DLD1 (cell line): ENCODE data around the gene SKI.
"Not testable (repeated sequence)": the region's sequence is repeated elsewhere in the genome, so short reads cannot be mapped to it uniquely, and the experiment has no call there.

ENCODE experiments used
- in situ Hi-C: cut with HindIII; loops from 2 replicates; pipeline ENCODE4 v1.10.0; 2017; ENCODE audit warnings: low sequenced_read_pairs

SKI gene

DNA sequence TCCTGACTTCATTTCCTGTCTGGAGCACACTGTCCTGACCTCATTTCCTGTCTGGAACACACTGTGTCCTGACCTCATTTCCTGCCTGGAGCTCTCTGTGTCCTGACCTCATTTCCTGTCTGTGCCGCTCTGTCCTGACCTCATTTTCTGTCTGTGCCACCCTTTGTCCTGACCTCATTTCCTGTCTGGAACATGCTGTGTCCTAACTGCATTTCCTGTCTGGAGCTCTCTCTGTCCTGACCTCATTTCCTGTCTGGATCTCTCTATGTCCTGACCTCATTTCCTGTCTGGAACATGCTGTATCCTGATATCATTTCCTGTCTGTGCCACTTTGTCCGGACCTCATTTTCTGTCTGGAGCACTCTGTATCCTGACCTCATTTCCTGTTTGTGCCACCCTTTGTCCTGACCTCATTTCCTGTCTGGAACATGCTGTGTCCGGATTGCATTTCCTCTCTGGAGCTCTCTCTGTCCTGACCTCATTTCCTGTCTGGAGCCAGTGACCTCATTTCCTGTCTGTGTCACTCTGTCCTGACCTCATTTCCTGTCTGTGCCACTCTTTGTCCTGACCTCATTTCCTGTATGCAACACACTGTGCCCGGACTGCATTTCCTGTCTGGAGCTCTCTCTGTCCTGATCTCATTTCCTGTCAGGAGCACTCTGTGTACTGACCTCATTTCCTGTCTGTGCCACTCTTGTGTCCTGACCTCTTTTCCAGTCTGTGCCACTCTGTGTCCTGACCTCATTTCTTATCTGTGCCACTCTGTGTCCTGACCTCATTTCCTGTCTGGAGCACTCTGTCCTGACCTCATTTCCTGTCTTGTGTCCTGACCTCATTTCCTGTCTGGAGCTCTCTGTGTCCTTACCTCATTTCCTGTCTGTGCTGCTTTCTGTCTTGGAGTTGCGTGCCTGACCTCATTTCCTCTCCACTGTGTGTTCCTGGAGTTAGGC, 27.6 kb downstream of the SKI start:
- in situ Hi-C loops = no loop called here

DNA sequence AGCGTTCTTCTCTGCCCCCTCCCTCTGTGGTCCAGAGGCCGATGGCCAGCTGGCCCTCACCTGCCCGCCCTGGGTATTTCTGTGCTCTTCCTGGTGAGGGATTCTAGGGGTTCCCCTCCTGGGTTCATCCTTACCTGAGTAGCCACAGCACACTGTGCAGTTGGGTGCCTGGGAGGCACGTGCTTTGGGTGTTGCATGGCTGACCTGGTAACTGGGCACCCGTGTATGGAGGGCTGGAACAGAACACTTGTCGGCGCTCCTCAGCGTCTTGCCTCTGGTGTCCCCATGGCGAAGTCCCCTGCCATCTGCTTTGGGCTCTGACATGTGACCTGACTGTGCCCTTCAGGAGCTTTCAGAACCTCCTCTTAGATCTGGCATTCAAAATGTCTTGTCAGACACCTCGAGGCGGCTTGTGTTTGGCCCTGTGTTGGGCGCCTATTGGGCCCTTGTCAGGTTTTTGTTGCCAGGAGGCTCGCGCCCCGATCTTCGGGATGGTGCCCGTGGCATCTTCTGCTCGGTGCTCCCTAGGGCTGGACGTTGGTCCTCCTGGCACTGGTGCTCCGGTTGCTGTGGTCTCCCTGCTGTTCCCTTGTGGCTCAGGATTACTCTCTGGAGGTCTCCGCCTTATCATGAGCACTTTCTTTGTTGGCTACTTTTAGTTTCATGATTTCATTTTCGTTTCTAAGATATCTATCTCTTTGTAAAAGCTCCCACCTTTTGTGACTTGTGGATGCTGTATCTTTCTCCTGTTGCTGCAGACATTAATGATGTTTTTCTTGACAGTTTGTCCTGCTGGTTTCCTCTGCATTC, 28.5 kb downstream of the SKI start:
- in situ Hi-C loops = no loop called here

DNA sequence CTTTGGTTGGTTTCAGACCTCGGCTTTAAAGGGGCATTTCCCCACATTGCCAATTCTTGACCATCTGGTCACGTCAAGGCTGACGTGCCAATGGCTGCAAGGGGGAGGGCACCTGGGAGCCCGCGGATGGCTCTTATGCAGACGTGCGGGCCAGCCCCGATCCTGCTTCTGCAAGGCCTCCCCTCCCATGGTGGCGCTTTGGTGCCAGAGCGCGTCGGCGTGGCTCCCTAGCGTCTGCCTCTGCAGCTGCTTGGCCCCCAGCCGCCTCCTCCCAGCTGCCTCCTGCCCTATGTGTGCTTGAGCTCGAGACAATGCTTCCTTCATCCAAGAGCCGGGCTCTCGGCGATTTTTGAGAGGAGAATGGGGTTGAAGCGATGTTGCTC, 29.1 kb downstream of the SKI start:
- in situ Hi-C loops = no loop called here

DNA sequence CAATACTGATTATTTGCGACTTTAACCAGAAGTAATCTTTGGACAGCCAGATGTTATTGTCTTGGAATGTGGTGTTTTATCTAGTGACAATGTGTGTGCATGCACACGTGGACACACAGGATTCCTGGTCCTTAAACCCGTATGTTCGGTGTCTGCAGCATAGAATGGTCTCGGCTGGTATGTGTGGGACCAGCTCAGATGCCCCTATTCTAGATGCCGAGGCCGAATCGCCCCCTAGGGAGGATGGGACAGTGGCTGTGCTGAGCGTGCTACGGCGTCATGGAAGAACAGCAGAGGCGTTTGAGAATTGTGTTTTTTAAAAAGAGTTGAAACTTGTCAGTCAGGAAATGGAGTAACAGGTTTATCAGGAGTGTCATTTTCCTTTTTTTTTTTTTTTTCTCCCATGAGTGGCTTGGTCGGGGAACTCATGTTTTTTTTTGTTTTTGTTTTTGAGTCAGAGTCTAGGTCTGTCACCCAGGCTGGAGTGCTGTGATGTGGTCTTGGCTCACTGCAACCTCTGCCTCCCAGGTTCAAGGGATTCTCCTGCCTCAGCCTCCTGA, 30.1 kb downstream of the SKI start:
- in situ Hi-C loops = no loop called here

DNA sequence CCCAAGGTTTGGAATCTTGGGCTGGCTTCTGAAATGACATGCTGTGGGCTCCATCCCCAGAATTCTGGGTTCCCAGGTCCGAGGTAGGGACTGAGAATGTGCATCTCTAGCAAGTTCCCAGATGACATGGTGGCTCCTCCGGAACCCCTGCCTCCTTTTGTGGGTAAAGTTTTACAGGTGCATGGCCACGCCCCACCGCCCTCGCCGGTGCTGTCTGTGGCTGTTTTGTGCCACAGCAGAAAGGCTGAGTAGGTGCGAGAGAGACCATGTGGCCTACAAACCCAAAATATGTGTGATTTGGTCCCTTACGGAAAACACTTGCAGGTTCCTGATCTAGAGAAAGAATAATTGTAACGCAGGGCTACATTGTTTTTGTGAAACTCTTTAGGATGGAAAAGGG, 30.9 kb downstream of the SKI start:
- in situ Hi-C loops = no loop called here

DNA sequence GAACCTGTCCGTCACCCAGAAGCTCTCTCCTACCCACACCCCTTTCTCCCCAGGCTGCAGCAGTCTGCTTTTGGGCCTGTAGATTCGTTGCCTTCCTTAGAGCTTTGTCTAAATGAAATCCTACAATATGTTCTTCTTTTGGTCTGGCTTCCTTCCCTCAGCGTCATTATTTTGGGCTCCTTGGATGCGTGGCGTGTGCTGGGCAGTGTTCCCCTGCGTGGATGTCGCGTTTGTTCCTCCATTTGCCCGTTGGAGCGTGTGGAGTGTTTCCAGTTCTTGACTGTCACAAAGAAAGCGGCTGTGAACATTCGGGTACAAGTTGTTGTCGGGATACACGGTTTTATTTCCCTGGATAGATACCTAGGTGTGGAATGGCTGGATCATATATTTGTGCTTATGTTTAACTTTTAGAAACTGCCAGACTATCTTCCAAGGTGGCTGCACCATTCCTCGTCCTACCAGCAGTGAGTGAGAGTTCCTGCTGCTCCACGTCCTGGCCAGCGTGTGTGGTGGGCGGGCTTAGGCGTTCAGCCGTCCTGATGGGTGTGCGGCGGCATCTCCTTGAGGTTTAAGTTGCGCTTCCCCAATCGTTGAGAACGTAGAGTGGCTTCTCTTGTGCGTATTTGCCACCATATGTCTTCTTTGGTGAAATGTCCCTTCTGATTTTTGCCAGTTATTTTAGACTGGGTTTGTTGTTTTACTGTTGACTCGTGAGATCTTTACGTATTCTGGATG, 31.7 kb downstream of the SKI start:
- in situ Hi-C loops = no loop called here

DNA sequence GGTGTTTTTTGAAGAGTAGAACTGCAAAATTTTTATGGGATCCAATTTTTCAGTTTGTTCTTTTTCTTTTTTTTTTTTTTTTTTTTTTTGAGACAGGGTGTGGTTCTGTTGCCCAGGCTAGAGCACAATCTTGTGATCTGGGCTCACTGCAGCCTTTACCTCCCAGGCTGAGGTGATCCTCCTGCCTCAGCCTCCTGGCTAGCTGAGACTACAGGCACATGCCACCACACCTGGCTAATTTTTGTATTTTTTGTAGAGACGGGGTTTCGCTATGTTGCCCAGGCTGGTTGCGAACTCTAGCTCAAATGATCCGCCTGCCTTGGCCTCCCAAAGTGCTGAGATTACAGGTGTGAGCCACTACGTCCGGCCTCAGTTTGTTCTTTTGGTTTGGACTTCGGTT, 32.4 kb downstream of the SKI start:
- in situ Hi-C loops = not testable (repeated sequence)

DNA sequence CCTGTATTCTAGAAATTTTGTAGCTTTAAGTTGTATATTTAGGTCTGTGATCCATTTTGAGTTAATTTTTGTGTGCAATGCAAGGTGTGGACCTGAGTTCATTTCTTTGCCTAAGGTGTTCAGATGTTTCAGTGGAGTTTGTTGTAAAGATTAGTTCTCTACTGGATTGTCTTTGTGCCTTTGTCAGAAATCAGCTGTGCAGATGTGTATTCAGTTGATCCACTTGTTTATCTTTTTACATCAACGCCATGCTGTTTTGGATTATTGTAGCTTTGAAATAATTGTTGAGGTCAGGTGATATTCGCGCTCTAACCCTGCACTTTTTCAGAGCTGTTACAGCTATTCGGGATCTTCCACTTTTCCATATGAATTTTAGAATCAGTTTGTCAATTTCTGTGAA, 32.8 kb downstream of the SKI start:
- in situ Hi-C loops = no loop called here

DNA sequence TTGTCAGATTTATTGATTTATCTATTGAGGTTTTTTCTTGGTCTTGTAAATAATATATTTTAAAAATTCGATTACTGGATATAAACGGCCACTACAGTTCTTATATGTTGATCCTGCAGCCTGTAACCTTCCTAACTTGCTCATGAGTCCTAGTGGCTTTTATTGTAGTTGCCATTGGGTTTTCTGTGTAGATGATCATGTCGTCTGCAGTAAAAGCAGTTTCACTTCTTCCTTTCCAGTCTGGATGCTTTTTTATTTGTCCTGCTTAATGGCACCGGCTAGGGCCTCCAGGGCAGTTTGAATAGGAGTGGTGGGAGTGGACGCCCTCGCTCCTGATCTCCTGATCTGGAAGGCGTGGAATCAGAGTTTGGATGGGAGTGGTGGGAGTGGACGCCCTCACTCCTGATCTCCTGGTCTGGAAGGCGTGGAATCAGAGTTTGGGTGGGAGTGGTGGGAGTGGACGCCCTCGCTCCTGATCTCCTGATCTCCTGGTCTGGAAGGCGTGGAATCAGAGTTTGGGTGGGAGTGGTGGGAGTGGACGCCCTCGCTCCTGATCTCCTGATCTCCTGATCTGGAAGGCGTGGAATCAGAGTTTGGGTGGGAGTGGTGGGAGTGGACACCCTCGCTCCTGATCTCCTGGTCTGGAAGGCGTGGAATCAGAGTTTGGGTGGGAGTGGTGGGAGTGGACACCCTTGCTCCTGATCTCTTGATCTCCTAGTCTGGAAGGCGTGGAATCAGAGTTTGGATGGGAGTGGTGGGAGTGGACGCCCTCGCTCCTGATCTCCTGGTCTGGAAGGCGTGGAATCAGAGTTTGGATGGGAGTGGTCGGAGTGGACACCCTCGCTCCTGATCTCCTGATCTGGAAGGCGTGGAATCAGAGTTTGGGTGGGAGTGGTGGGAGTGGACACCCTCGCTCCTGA, 33.6 kb downstream of the SKI start:
- in situ Hi-C loops = not testable (repeated sequence)

DNA sequence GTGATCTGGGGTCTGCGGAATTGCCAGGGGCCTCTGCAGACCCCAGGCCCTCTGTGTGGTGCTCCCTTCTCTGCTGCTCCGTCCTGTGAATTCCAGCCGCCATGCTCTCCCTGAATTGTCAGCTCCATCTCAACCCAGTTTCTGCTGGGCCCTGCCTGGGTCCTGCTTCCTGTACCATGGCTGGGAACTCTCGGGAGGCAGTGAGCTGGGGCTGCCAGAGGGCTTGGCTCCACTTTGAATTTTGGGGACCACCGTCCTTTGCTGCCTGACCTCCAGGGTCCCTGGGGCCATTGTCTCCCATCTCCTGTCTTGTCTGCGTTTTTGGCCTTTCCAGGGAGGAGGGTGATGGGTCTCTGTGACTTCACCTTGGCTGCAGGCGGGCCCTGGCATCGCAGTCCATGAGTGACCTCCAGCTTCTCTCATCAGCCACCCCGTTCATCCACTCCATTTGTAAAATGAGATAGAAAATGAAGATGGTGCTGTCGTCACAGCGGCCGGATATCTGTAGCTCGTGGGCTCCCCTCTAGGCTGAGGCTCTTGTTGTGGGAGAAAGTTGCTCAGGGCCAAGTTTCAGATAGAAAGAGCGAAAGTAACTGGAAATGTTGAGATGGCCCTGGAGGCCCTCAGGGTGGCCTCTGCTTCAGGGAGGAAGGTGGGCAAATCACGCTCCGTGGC, 38.3 kb downstream of the SKI start:
- in situ Hi-C loops = no loop called here

DNA sequence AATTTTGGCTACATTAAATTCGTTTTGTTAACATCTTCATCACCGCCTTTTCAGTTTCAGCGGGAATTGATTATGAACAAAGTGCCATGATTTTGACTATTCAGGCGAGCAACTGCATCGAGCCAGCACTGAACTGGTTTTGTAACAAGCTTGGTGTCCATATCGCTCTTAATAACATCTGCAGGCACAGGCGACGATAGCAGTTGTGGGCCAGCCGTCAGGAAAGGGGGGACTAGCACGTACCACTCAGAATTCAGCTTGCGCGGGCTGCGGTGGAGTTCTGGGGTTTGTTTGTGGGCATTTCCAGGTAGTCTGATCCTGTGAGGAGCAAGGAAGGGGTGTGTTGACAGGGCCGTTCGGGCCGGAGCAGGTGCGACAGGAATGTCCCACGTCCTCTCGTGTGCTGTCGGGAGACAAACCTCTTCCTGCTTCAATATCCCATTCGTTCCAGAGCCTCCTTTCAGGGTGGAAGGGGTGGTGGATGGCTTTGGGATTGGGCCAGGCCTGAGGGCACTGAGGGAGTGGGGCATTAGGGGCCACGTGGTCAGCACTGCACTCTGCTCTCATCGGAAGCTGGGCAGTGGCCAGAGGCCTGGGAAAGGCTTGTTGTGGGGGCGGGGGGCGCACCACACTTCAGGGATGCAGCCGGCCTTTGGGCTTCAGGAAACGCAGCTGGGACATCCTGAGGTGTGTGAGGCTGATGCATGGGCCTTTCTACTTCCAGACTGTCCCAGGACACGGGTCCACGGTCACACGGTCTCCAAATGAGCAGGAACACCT, 39.1 kb downstream of the SKI start:
- in situ Hi-C loops = no loop called here

DNA sequence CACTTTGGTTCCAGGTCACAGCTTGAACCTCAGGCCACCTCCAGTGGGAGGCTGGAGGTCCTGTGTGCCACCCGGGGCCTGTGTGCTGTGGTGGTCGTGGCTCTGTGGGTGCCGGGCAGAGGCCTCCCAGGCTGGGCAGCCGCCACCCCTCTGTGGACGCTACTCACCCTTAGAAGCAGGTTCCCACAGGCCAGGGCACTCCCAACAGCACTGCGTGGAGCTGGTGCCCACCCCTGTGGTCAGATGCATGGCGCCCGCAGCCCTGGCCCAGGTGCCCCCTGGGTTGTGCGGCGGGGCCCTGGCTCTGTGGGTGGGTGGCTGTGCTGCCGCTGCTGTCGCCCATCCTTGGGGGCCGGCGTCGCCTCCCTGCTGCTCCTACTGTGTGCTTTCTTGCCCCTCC, 39.7 kb downstream of the SKI start:
- in situ Hi-C loops = no loop called here

DNA sequence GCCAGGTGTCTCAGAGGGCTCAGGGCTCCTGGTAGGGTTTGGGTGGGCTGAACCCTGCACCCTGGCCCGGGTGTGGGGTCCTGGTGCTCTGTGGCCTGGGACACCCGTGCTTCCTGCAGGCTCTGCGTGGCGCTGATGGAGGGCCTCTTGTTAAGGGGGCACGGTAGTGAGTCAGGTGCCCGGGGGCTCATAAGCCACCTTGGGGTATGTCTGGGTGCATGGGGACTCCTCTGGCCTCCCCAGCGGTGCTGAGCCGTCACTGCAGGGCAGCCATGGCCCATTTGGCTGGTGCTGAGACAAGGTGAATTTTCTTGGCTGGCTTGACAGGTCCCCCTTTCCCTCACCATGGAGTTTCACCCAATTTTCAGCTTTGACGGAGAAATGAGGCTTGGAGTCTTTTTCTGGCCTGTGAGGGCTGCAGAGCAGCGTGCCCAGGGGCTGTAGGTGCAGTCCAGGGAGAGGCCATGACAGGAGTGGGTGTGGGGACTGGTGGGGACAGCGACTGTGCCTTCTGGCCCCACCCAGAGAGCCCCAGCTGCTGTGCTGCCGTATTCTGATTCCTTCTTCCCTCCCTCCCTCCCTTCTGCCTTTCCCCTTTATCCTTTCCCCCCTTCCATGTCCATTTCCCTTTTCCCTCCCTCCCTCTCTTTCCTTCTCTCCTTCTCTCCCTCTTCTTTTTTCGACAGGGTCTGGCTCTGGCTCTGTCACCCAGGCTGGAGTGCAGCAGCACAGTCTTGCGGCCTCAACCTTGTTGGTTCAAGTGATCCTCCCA, 40.4 kb downstream of the SKI start:
- in situ Hi-C loops = no loop called here

DNA sequence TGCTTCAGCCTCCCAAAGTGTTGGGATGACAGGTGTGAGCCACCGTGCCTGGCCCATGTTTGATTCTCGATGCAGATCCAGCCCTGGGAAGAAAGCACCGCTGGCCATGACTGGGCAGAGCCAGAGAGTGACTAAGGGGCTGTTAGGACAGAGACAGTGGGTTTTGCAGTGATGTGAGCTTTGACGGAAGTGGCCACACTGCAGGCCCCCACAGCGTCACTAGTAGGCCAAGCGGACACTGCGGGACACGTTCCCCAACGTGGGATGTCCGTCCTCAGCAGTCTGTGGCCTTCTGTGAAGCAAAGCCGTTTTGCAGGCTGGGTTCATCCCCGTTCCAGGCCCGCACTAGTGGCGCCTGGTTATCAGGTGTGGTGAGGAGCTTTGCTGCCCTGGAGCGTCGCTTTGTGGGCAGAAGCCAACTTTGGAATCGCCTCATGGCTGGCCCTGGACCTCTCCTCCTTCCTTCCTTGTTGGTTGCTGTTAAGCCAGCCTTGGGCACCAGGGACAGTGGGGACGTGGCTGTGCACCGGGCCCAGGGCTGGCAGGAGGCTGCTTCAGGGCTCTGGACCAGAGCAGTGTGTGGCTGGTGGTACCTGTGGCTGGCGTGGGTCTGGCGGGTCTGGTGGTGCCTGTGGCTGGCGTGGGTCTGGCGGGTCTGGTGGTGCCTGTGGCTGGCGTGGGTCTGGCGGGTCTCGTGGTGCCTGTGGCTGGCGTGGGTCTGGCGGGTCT, 41.2 kb downstream of the SKI start:
- in situ Hi-C loops = no loop called here

DNA sequence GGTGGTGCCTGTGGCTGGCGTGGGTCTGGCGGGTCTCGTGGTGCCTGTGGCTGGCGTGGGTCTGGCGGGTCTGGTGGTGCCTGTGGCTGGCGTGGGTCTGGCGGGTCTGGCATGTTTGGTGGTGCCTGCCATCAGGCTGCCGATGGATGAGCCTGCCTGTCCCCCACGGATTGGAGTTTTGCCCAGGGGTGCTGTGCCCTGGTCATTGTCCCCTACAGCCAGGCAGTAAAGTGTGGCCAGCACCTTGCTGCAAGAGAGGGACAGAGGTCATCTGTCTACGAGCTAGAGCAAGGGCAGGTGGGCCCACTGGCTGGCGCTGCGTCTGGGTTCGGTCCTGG, 41.8 kb downstream of the SKI start:
- in situ Hi-C loops = loop anchor here (10.0 kb wide), 1 partner anchor 75 kb away; the partner anchor contains the start of gene FAAP20

DNA sequence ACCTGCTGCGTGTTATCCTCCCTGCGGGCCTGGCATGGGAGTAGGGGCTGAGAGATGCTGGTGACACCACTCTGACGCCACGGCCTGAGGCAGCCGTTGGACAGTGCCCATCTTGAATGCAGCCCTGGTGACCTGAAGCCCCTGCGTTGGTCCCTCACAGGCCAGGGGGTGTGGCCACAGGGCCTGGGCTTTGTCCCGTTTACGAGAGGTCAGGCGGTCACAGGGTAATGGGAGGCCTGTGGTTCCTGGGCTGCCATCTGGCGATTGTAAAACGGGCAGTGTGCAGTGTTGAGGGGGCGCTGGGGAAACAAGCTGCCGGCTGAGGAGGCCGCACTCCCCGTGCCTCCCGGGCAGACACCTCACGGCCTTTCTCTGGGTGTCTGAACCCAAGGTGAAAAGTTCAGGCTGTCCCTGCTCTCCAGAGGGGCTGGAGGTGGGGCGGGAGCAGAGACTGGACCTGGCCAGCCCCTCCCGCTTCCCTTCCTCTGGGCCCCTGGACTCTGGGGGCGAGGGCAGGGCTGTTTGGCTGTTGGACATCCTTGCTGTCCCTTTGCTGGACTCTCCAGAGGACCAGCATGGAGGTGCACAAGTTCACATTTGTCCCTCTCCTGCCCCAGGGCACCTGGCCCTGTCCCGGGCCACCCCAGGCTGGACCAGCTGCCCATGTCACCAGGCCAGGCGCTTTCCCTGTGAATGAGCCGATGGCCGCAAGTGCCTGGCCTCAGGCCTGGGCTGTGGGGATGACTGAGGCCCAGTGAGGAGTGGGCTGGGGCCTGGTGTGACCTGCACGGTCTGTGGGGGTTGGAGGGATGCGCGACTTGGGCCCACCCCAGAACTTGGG, 42.4 kb downstream of the SKI start:
- in situ Hi-C loops = loop anchor here (10.0 kb wide), 1 partner anchor 76 kb away; the partner anchor contains the start of gene FAAP20
